ENCODE results near the gene SLC22A9. TPM values are rescaled to one million over a fixed set of nuclear protein-coding genes. Genes with fewer than 3 reads are reported as not detected.

The SLC22A9 gene
- total RNA-seq, 1 experiment from 2014 or later = not detected

DNA sequence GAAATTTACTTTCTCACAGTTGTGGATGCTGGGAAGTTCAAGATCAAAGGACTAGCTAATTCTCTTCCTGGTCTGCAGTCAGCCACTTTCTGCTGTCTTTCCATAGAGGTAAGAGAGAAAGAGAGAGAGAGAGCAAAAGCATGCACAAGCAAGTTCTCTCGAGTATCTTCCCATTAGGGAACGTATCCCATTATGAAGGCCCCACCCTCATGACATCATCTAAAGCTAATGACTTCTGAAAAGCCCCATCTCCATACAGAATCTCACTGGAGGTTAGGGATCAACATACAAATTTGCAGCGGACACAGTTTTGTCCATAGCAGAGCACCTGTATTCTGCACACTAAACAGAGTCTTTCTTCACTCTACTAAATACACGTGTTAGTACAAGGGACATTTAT lies 17.4 kb upstream of the SLC22A9 start:
- ChIA-PET POLR2A (no interaction called here), CTCF (no interaction called here)
- no peak for ATAC-seq
- Histone ChIP-seq H3K27me3 (ENCODE audit: control insufficient read depth, insufficient read depth, low read length) (no peaks in the 10 kb centered on the region), H3K36me3 (ENCODE audit: control insufficient read depth, insufficient read depth, low read length) (no peaks in the 10 kb centered on the region), H3K27ac (ENCODE audit: low read length) (no peak overlapping the region), H3K4me3 (ENCODE audit: low read depth in 2 of 2, low read length in 2 of 2) (no peak overlapping the region), H3K4me1 (ENCODE audit: control insufficient read depth, insufficient read depth, low read length) (no peaks in the 10 kb centered on the region), H3K9me3 (ENCODE audit: control insufficient read depth, insufficient read depth, low read depth, low read length) (no peaks in the 10 kb centered on the region)
- intact Hi-C loops (cut with micrococcal nuclease; ENCODE audit: unreplicated experiment) (no loop called here), in situ Hi-C loops (cut with HindIII; ENCODE audit: low pct_unique_long_range_greater_than_20kb, low sequenced_read_pairs) (no loop called here)
- TF ChIP-seq, protein P1, sequence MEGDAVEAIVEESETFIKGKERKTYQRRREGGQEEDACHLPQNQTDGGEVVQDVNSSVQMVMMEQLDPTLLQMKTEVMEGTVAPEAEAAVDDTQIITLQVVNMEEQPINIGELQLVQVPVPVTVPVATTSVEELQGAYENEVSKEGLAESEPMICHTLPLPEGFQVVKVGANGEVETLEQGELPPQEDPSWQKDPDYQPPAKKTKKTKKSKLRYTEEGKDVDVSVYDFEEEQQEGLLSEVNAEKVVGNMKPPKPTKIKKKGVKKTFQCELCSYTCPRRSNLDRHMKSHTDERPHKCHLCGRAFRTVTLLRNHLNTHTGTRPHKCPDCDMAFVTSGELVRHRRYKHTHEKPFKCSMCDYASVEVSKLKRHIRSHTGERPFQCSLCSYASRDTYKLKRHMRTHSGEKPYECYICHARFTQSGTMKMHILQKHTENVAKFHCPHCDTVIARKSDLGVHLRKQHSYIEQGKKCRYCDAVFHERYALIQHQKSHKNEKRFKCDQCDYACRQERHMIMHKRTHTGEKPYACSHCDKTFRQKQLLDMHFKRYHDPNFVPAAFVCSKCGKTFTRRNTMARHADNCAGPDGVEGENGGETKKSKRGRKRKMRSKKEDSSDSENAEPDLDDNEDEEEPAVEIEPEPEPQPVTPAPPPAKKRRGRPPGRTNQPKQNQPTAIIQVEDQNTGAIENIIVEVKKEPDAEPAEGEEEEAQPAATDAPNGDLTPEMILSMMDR (IDR thresholded peaks at IDR 0.05) = no peak
- TF ChIP-seq TCF7L2 (IDR thresholded peaks at IDR 0.05; ENCODE audit: low read depth, low read length) = no peak
- no peak for TF ChIP-seq POLR2AphosphoS5 (IDR thresholded peaks at IDR 0.05; ENCODE audit: low read depth, low read length)
- TF ChIP-seq, protein P2, sequence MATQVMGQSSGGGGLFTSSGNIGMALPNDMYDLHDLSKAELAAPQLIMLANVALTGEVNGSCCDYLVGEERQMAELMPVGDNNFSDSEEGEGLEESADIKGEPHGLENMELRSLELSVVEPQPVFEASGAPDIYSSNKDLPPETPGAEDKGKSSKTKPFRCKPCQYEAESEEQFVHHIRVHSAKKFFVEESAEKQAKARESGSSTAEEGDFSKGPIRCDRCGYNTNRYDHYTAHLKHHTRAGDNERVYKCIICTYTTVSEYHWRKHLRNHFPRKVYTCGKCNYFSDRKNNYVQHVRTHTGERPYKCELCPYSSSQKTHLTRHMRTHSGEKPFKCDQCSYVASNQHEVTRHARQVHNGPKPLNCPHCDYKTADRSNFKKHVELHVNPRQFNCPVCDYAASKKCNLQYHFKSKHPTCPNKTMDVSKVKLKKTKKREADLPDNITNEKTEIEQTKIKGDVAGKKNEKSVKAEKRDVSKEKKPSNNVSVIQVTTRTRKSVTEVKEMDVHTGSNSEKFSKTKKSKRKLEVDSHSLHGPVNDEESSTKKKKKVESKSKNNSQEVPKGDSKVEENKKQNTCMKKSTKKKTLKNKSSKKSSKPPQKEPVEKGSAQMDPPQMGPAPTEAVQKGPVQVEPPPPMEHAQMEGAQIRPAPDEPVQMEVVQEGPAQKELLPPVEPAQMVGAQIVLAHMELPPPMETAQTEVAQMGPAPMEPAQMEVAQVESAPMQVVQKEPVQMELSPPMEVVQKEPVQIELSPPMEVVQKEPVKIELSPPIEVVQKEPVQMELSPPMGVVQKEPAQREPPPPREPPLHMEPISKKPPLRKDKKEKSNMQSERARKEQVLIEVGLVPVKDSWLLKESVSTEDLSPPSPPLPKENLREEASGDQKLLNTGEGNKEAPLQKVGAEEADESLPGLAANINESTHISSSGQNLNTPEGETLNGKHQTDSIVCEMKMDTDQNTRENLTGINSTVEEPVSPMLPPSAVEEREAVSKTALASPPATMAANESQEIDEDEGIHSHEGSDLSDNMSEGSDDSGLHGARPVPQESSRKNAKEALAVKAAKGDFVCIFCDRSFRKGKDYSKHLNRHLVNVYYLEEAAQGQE (IDR thresholded peaks at IDR 0.05; ENCODE audit: insufficient read depth in 1 of 2, low read depth in 2 of 2, low read length in 1 of 2) = no peak
- TF ChIP-seq SIN3A (IDR thresholded peaks at IDR 0.05; ENCODE audit: borderline replicate concordance, insufficient read depth, low read depth, low read length) = no peak
- no peak for DNase-seq (ENCODE audit: low read depth, low spot score)
- BruUV-seq (replicated peaks) = no TSS peak

DNA sequence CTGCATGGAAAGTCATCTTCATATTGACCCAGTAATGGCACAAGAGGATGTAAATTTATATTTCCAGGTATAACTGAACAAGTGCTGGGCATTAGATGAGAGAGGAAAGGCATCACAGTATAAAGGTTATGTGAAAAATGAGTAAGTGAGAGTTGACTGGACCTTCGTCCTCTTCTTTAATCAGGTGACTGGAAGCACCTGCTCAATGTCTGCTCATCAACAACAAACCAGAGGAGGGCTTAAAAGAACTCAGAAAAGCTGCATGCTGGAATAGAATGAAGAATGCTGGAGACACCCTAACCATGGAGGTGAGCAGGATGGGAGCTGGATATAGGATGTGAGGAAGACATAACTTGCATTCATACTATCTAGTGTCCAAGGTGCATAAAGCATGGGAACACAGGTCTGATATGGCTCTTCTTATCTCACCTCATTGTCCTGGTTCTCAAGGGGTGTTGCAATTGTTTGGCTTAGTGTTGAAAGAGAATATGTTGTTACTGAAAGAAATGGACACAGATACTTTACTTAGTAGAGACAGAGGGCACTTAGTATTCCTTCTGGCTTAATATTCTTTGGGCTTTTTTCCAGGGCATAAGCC lies 7.3 kb upstream of the SLC22A9 start:
- CTCF ChIA-PET = no interaction called here
- Histone ChIP-seq H3K27me3 (ENCODE audit: control insufficient read depth, insufficient read depth, low read length) (no peaks in the 10 kb centered on the region), H3K9me3 (ENCODE audit: control insufficient read depth, insufficient read depth, low read depth, low read length) (no peaks in the 10 kb centered on the region), H3K4me1 (ENCODE audit: control insufficient read depth, insufficient read depth, low read length) (no peaks in the 10 kb centered on the region), H3K36me3 (ENCODE audit: control insufficient read depth, insufficient read depth, low read length) (no peaks in the 10 kb centered on the region), H3K27ac (ENCODE audit: low read length) (no peak overlapping the region), H3K4me3 (ENCODE audit: low read depth in 2 of 2, low read length in 2 of 2) (no peak overlapping the region)
- TF ChIP-seq, protein P1 (IDR thresholded peaks at IDR 0.05) = no peak
- no peak for TF ChIP-seq SIN3A (IDR thresholded peaks at IDR 0.05; ENCODE audit: borderline replicate concordance, insufficient read depth, low read depth, low read length)
- no peak for TF ChIP-seq TCF7L2 (IDR thresholded peaks at IDR 0.05; ENCODE audit: low read depth, low read length)
- TF ChIP-seq, protein P2 (IDR thresholded peaks at IDR 0.05; ENCODE audit: insufficient read depth in 1 of 2, low read depth in 2 of 2, low read length in 1 of 2) = no peak
- no peak for TF ChIP-seq POLR2AphosphoS5 (IDR thresholded peaks at IDR 0.05; ENCODE audit: low read depth, low read length)
- BruUV-seq (replicated peaks) = no TSS peak
- POLR2A ChIA-PET = no interaction called here
- DNase-seq (ENCODE audit: low read depth, low spot score) = no peak
- no peak for ATAC-seq
- intact Hi-C loops (cut with micrococcal nuclease; ENCODE audit: unreplicated experiment) (no loop called here), in situ Hi-C loops (cut with HindIII; ENCODE audit: low pct_unique_long_range_greater_than_20kb, low sequenced_read_pairs) (no loop called here)
